ENCODE measurements around the gene ANKRD13A.

GRCh38 chr12:109999649-109999971, 380 bp downstream of the ANKRD13A start:
- TF ChIP-seq CTCF (conservative IDR thresholded peaks at IDR 0.05; ENCODE audit: low read depth, low read length) (no peak), EZH2phosphoT487 (IDR thresholded peaks at IDR 0.05; ENCODE audit: borderline replicate concordance, low read length) (no peak)
